ENCODE data around the gene CCDC43. TPM values are rescaled to one million over a fixed set of nuclear protein-coding genes. Genes with fewer than 3 reads are reported as not detected.

The CCDC43 gene
- total RNA-seq, 1 experiment from 2014 or later, result 32.8 TPM

DNA sequence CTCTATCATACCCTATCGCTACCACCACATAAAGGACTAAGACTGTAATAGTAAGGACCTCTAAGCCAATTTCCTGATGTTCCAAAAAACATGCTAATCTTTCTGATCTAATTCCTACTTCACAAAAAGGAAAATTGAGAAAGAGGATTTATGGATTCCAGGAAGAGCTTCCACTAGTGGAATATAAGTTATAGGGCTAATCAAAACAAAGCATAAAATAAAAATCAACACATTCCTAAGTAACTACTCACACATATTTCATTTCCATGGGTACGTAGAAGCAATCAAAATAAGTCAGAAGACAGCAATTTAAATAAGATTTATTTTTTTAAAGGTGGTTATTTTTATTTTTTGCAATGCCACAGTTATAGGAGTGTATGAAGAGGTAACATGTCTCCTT, 12.4 kb downstream of the CCDC43 start:
- no TSS peak for BruUV-seq (replicated peaks)
- ChIA-PET POLR2A (interaction anchor here (0.6 to 0.7 kb wide), 2 partner anchors 11 to 261 kb away, joined by 3 read pairs; no protein-coding TSS in a partner anchor), CTCF (interaction anchor here (1.7 kb wide), 1 partner anchor 143 kb away, joined by 5 read pairs; no protein-coding TSS in a partner anchor)
- peak; percentile 4 for DNase-seq (ENCODE audit: unreplicated experiment)
- TF ChIP-seq, protein P1, sequence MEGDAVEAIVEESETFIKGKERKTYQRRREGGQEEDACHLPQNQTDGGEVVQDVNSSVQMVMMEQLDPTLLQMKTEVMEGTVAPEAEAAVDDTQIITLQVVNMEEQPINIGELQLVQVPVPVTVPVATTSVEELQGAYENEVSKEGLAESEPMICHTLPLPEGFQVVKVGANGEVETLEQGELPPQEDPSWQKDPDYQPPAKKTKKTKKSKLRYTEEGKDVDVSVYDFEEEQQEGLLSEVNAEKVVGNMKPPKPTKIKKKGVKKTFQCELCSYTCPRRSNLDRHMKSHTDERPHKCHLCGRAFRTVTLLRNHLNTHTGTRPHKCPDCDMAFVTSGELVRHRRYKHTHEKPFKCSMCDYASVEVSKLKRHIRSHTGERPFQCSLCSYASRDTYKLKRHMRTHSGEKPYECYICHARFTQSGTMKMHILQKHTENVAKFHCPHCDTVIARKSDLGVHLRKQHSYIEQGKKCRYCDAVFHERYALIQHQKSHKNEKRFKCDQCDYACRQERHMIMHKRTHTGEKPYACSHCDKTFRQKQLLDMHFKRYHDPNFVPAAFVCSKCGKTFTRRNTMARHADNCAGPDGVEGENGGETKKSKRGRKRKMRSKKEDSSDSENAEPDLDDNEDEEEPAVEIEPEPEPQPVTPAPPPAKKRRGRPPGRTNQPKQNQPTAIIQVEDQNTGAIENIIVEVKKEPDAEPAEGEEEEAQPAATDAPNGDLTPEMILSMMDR (IDR thresholded peaks at IDR 0.05; ENCODE audit: unreplicated experiment), result no peak
- peaks cover 41% of the 10 kb centered on the region for H3K36me3 Mint-ChIP-seq (ENCODE audit: insufficient read depth, unreplicated experiment)
- no peaks in the 10 kb centered on the region for H3K4me1 Mint-ChIP-seq (ENCODE audit: insufficient read depth, unreplicated experiment)
- H3K27me3 Mint-ChIP-seq (ENCODE audit: insufficient read depth, unreplicated experiment), result no peaks in the 10 kb centered on the region
- H3K9me3 Mint-ChIP-seq (ENCODE audit: unreplicated experiment), result no peaks in the 10 kb centered on the region
- intact Hi-C loops (cut with micrococcal nuclease), result no loop called here
- peak overlapping the region; percentile 13 for H3K27ac Mint-ChIP-seq (ENCODE audit: low read depth, unreplicated experiment)
- H3K4me3 Mint-ChIP-seq (ENCODE audit: unreplicated experiment), result no peak overlapping the region

DNA sequence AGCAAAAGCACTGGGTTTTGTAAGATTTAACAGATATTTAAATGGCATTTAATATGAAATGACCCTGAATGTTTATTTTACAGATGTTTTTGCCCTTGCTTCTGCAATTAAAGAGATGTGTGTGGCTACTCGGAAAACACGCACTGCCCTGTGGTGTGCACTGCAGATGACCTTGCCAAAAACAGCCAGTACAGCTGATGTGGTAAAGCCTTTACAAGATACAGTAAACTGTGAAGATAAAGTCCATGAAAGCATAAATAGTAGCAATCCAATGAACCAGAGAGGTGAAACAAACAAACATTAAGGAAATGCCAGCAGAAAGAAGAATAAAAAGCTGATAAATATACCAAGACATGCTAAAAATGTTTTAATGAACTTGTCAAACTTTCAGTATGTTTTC, 15.7 kb downstream of the CCDC43 start:
- no peak overlapping the region for H3K27ac Mint-ChIP-seq (ENCODE audit: low read depth, unreplicated experiment)
- H3K4me3 Mint-ChIP-seq (ENCODE audit: unreplicated experiment), result no peak overlapping the region
- no peaks in the 10 kb centered on the region for H3K9me3 Mint-ChIP-seq (ENCODE audit: unreplicated experiment)
- intact Hi-C loops (cut with micrococcal nuclease), result no loop called here
- no peak for DNase-seq (ENCODE audit: unreplicated experiment)
- H3K36me3 Mint-ChIP-seq (ENCODE audit: insufficient read depth, unreplicated experiment), result peaks cover 15% of the 10 kb centered on the region
- no peaks in the 10 kb centered on the region for H3K27me3 Mint-ChIP-seq (ENCODE audit: insufficient read depth, unreplicated experiment)
- no peaks in the 10 kb centered on the region for H3K4me1 Mint-ChIP-seq (ENCODE audit: insufficient read depth, unreplicated experiment)
- POLR2A ChIA-PET, result interaction anchor here (1.1 kb wide), 1 partner anchor 9 kb away, joined by 3 read pairs; no protein-coding TSS in a partner anchor
- BruUV-seq (replicated peaks), result no TSS peak
- CTCF ChIA-PET, result interaction anchor here (0.8 to 1.3 kb wide), 2 partner anchors 15 to 140 kb away, joined by 4 to 5 read pairs; no protein-coding TSS in a partner anchor
- TF ChIP-seq, protein P1 (IDR thresholded peaks at IDR 0.05; ENCODE audit: unreplicated experiment), result no peak

DNA sequence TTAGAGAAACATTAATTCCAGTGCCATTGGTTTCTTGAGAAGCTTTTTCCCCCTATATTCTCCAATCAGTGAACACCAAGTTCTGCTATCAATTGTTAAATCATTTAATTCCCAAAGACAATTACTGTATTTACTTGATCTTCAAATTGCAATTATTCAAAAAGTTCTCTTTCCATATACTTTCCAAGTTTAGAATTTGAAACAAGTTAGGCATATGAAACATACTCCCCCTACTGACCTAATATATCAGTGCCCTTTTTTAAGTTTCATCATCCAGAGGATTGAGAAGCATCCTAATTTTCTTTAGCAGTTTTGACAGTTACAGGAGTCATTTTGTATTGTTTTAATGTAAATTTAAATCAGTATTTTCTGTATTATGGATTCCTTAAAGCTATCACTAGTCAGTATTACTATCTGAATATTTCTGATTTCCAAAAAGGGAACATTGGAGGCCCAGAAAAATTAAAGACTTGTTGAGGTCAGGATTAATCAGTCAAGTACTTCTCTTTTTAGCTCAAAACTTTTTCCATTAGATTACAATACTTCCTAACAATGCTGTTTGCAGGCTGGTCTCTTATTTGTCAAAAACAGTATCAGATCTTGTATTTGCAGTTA, 17.0 kb downstream of the CCDC43 start:
- peak; percentile 34 for DNase-seq (ENCODE audit: unreplicated experiment)
- no peaks in the 10 kb centered on the region for H3K4me1 Mint-ChIP-seq (ENCODE audit: insufficient read depth, unreplicated experiment)
- no TSS peak for BruUV-seq (replicated peaks)
- POLR2A ChIA-PET, result interaction anchor here (2.5 kb wide), 1 partner anchor 16 kb away, joined by 9 read pairs; the partner anchor contains the start of gene CCDC43
- H3K27me3 Mint-ChIP-seq (ENCODE audit: insufficient read depth, unreplicated experiment), result no peaks in the 10 kb centered on the region
- CTCF ChIA-PET, result interaction anchor here (0.6 to 2.9 kb wide), 7 partner anchors 10 to 294 kb away, joined by 3 to 23 read pairs (median 4); no protein-coding TSS in a partner anchor
- H3K27ac Mint-ChIP-seq (ENCODE audit: low read depth, unreplicated experiment), result no peak overlapping the region
- no peaks in the 10 kb centered on the region for H3K9me3 Mint-ChIP-seq (ENCODE audit: unreplicated experiment)
- H3K36me3 Mint-ChIP-seq (ENCODE audit: insufficient read depth, unreplicated experiment), result peaks cover 4% of the 10 kb centered on the region
- H3K4me3 Mint-ChIP-seq (ENCODE audit: unreplicated experiment), result no peak overlapping the region
- TF ChIP-seq, protein P1 (IDR thresholded peaks at IDR 0.05; ENCODE audit: unreplicated experiment), result peak; percentile 35
- intact Hi-C loops (cut with micrococcal nuclease), result loop anchor here (1.0 kb wide), 1 partner anchor 139 kb away; no protein-coding TSS in a partner anchor

DNA sequence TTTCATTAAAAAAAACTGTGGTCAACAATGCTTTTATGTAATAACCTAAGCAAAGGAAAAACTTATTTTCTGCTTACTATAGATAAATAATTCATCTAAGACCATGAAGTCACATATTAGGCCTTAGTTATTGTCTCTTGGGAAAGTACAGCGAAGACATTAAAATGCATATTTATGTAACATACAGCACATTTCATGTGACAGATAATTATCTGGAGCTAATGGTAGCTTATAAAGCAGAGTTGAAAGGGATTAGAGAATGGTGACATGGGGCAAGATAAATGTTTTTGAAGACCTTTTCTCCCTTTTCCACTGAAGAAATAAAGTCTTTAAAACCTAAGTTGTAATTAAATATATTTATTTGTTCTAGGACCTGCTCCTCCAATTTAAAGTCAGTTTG, 23.6 kb downstream of the CCDC43 start:
- no peaks in the 10 kb centered on the region for H3K9me3 Mint-ChIP-seq (ENCODE audit: unreplicated experiment)
- TF ChIP-seq, protein P1 (IDR thresholded peaks at IDR 0.05; ENCODE audit: unreplicated experiment), result no peak
- H3K4me3 Mint-ChIP-seq (ENCODE audit: unreplicated experiment), result no peak overlapping the region
- no peaks in the 10 kb centered on the region for H3K4me1 Mint-ChIP-seq (ENCODE audit: insufficient read depth, unreplicated experiment)
- CTCF ChIA-PET, result no interaction called here
- intact Hi-C loops (cut with micrococcal nuclease), result no loop called here
- H3K36me3 Mint-ChIP-seq (ENCODE audit: insufficient read depth, unreplicated experiment), result no peaks in the 10 kb centered on the region
- no peak for DNase-seq (ENCODE audit: unreplicated experiment)
- no TSS peak for BruUV-seq (replicated peaks)
- POLR2A ChIA-PET, result interaction anchor here (0.6 to 1.3 kb wide), 5 partner anchors 11 to 41 kb away, joined by 3 to 5 read pairs (median 3); partner anchors contain the start of gene CCDC43
- H3K27ac Mint-ChIP-seq (ENCODE audit: low read depth, unreplicated experiment), result no peak overlapping the region
- H3K27me3 Mint-ChIP-seq (ENCODE audit: insufficient read depth, unreplicated experiment), result no peaks in the 10 kb centered on the region
